DND-41 (cell line): Measurements from ENCODE around the gene ZFHX3.

ENCODE experiments used
- ATAC-seq: fragments of 200-7000 bp; cut with Tn5 transposase; 3 replicates; pipeline ENCODE4 v1.9.1; 2021; ENCODE audit warnings: low read depth; ENCODE audit not compliant: insufficient read depth
- DNase-seq: peaks from one replicate; pipeline ENCODE4 v3.0.0-alpha.2; 2020
- H2AFZ ChIP-seq: 2 replicates; pipeline ENCODE4 v1.6.0; 2012; ENCODE audit warnings: low read depth, low read length
- H3K27ac ChIP-seq: 2 replicates; pipeline ENCODE4 v1.5.1; 2012; ENCODE audit warnings: low read length, inconsistent platforms
- H3K27me3 ChIP-seq: fragments of 200-600 bp; sonication (generic); 2 replicates; pipeline ENCODE4 v1.6.0; 2012; ENCODE audit warnings: low read length, mild to moderate bottlenecking, inconsistent platforms; ENCODE audit not compliant: insufficient read depth, poor library complexity
- H3K36me3 ChIP-seq: 2 replicates; pipeline ENCODE4 v1.5.1; 2012; ENCODE audit warnings: low read length, inconsistent platforms; ENCODE audit not compliant: insufficient read depth
- H3K4me1 ChIP-seq: 2 replicates; pipeline ENCODE4 v1.5.1; 2012; ENCODE audit warnings: mild to moderate bottlenecking, low read length; ENCODE audit not compliant: insufficient read depth
- H3K4me2 ChIP-seq: 2 replicates; pipeline ENCODE4 v1.6.0; 2012; ENCODE audit warnings: mild to moderate bottlenecking, moderate library complexity, low read length, inconsistent platforms; ENCODE audit not compliant: insufficient read depth
- H3K4me3 ChIP-seq, 2 experiments: fragments of 200-600 bp in 1 of 2; shearing (Covaris generic) in 1 of 2; 2 replicates each; pipeline ENCODE4 v1.5.1; 2012 to 2016; ENCODE audit warnings: inconsistent platforms in 2 of 2, low read length in 2 of 2, mild to moderate bottlenecking in 2 of 2, low read depth in 1 of 2, moderate library complexity in 1 of 2
- H3K79me2 ChIP-seq: 2 replicates; pipeline ENCODE4 v1.6.0; 2012; ENCODE audit warnings: low read length, inconsistent platforms; ENCODE audit not compliant: insufficient read depth
- H3K9ac ChIP-seq: 2 replicates; pipeline ENCODE4 v1.6.0; 2012; ENCODE audit warnings: low read depth, mild to moderate bottlenecking, inconsistent platforms, low read length, moderate library complexity
- H3K9me3 ChIP-seq: 2 replicates; pipeline ENCODE4 v1.5.1; 2012; ENCODE audit warnings: low read length, moderate library complexity, mild to moderate bottlenecking, inconsistent platforms; ENCODE audit not compliant: insufficient read depth, severe bottlenecking
- H4K20me1 ChIP-seq: 2 replicates; pipeline ENCODE4 v1.6.0; 2012; ENCODE audit warnings: low read length; ENCODE audit not compliant: insufficient read depth
- CTCF ChIP-seq: IDR thresholded peaks from 2 replicates; pipeline ENCODE4 v1.5.1; 2012; ENCODE audit warnings: borderline replicate concordance, low read length, moderate library complexity, mild to moderate bottlenecking; ENCODE audit not compliant: poor library complexity, severe bottlenecking; ENCODE audit errors: extremely low read depth
- EZH2 ChIP-seq: IDR thresholded peaks from 3 replicates; pipeline ENCODE4 v1.6.1; 2012; ENCODE audit warnings: borderline replicate concordance, low read depth, mild to moderate bottlenecking, moderate library complexity, low read length, inconsistent platforms; ENCODE audit not compliant: severe bottlenecking

Gene ZFHX3

GRCh38 chr16:72768591-72768990, 279.3 kb downstream of the ZFHX3 start:
- Histone ChIP-seq H4K20me1 (no peaks in the 10 kb centered on the region), H3K27me3 (no peaks in the 10 kb centered on the region), H2AFZ (no peak overlapping the region), H3K9ac (no peak overlapping the region), H3K4me3 (no peak overlapping the region), H3K79me2 (no peaks in the 10 kb centered on the region), H3K9me3 (no peaks in the 10 kb centered on the region), H3K36me3 (no peaks in the 10 kb centered on the region), H3K4me2 (no peak overlapping the region), H3K4me1 (no peaks in the 10 kb centered on the region), H3K27ac (no peak overlapping the region)
- TF ChIP-seq EZH2: no peak
- TF ChIP-seq CTCF: no peak
- no peak for ATAC-seq
- no peak for DNase-seq

- Histone ChIP-seq H3K27me3 (no peaks in the 10 kb centered on the region), H3K9ac (no peak overlapping the region), H3K4me2 (no peak overlapping the region), H2AFZ (no peak overlapping the region), H3K36me3 (no peaks in the 10 kb centered on the region), H4K20me1 (no peaks in the 10 kb centered on the region), H3K79me2 (no peaks in the 10 kb centered on the region), H3K4me3 (no peak overlapping the region), H3K27ac (no peak overlapping the region), H3K4me1 (no peaks in the 10 kb centered on the region), H3K9me3 (no peaks in the 10 kb centered on the region)
- no peak for ATAC-seq
- TF ChIP-seq EZH2: no peak
- TF ChIP-seq CTCF: no peak
- DNase-seq: no peak
Observed at GRCh38 chr16:72766506-72766905, 281.4 kb downstream of the ZFHX3 start.

GRCh38 chr16:72764015-72764654, 283.8 kb downstream of the ZFHX3 start:
- no peak overlapping the region for H3K4me2 ChIP-seq
- ATAC-seq: no peak
- no peak for TF ChIP-seq CTCF
- TF ChIP-seq EZH2: no peak

GRCh38 chr16:72760581-72760980, 287.3 kb downstream of the ZFHX3 start:
- Histone ChIP-seq H3K4me2 (no peak overlapping the region), H3K4me1 (no peaks in the 10 kb centered on the region), H3K27me3 (no peaks in the 10 kb centered on the region), H3K9ac (no peak overlapping the region), H3K27ac (no peak overlapping the region), H4K20me1 (no peaks in the 10 kb centered on the region), H3K36me3 (no peaks in the 10 kb centered on the region; the same call in 1 of the 2 replicates), H3K4me3 (no peak overlapping the region), H3K9me3 (peaks cover 6% of the 10 kb centered on the region), H2AFZ (no peak overlapping the region), H3K79me2 (no peaks in the 10 kb centered on the region)
- DNase-seq (no peak), ATAC-seq (no peak)
- no peak for TF ChIP-seq CTCF
- no peak for TF ChIP-seq EZH2

More at GRCh38 chr16:72764015-72764654, 283.8 kb downstream of the ZFHX3 start:
- no peak for DNase-seq
- no peaks in the 10 kb centered on the region for H3K4me1 ChIP-seq
- no peak overlapping the region for H3K4me3 ChIP-seq
- H3K9ac ChIP-seq: no peak overlapping the region
- no peaks in the 10 kb centered on the region for H3K79me2 ChIP-seq
- H3K27ac ChIP-seq: no peak overlapping the region
- H3K9me3 ChIP-seq: no peaks in the 10 kb centered on the region
- no peak overlapping the region for H2AFZ ChIP-seq
- no peaks in the 10 kb centered on the region for H4K20me1 ChIP-seq
- H3K27me3 ChIP-seq: no peaks in the 10 kb centered on the region
- H3K36me3 ChIP-seq: no peaks in the 10 kb centered on the region
